ENCODE measurements around the gene KDM3A.

- TF ChIP-seq CTCF (IDR thresholded peaks at IDR 0.05) (no peak), POLR2A (IDR thresholded peaks at IDR 0.05) (no peak), POLR2AphosphoS5 (IDR thresholded peaks at IDR 0.05) (no peak)
Observed at GRCh38 chr2:86485802-86486201, 44.6 kb downstream of the KDM3A start.
